ENCODE data around the gene MAOA. TPM values are rescaled to one million over a fixed set of nuclear protein-coding genes. Genes with fewer than 3 reads are reported as not detected.

Gene MAOA
- total RNA-seq, 1 experiment from 2014 or later, result 0.23 TPM

GRCh38 chrX:43703211-43703791, 47.2 kb downstream of the MAOA start:
- H3K9me3 ChIP-seq (ENCODE audit: control insufficient read depth, insufficient read depth, low read depth, low read length), result no peaks in the 10 kb centered on the region
- H3K36me3 ChIP-seq (ENCODE audit: control insufficient read depth, insufficient read depth, low read length), result no peaks in the 10 kb centered on the region
- H3K4me1 ChIP-seq (ENCODE audit: control insufficient read depth, insufficient read depth, low read length), result no peaks in the 10 kb centered on the region
- in situ Hi-C loops (cut with HindIII; ENCODE audit: low pct_unique_long_range_greater_than_20kb, low sequenced_read_pairs), result no loop called here
- DNase-seq (ENCODE audit: low read depth, low spot score) (no peak), ATAC-seq (no peak)
- no peaks in the 10 kb centered on the region for H3K27me3 ChIP-seq (ENCODE audit: control insufficient read depth, insufficient read depth, low read length)
- CTCF ChIA-PET, result no interaction called here
- no peak overlapping the region for H3K27ac ChIP-seq (ENCODE audit: low read length)
- no TSS peak for BruUV-seq (replicated peaks)
- POLR2A ChIA-PET, result no interaction called here
- TF ChIP-seq REST (IDR thresholded peaks at IDR 0.05; ENCODE audit: insufficient read depth in 1 of 2, low read depth in 2 of 2, low read length in 1 of 2) (no peak), SIN3A (IDR thresholded peaks at IDR 0.05; ENCODE audit: borderline replicate concordance, insufficient read depth, low read depth, low read length) (no peak), CTCF (IDR thresholded peaks at IDR 0.05) (no peak), TCF7L2 (IDR thresholded peaks at IDR 0.05; ENCODE audit: low read depth, low read length) (no peak), POLR2AphosphoS5 (IDR thresholded peaks at IDR 0.05; ENCODE audit: low read depth, low read length) (no peak)
- H3K4me3 ChIP-seq (ENCODE audit: low read depth in 2 of 2, low read length in 2 of 2), result no peak overlapping the region
- intact Hi-C loops (cut with micrococcal nuclease; ENCODE audit: unreplicated experiment), result no loop called here

GRCh38 chrX:43706786-43707370, 50.8 kb downstream of the MAOA start:
- Histone ChIP-seq H3K4me3 (ENCODE audit: low read depth in 2 of 2, low read length in 2 of 2) (no peak overlapping the region), H3K27me3 (ENCODE audit: control insufficient read depth, insufficient read depth, low read length) (no peaks in the 10 kb centered on the region), H3K9me3 (ENCODE audit: control insufficient read depth, insufficient read depth, low read depth, low read length) (no peaks in the 10 kb centered on the region), H3K27ac (ENCODE audit: low read length) (no peak overlapping the region), H3K36me3 (ENCODE audit: control insufficient read depth, insufficient read depth, low read length) (no peaks in the 10 kb centered on the region), H3K4me1 (ENCODE audit: control insufficient read depth, insufficient read depth, low read length) (no peaks in the 10 kb centered on the region)
- TF ChIP-seq SIN3A (IDR thresholded peaks at IDR 0.05; ENCODE audit: borderline replicate concordance, insufficient read depth, low read depth, low read length) (no peak), POLR2AphosphoS5 (IDR thresholded peaks at IDR 0.05; ENCODE audit: low read depth, low read length) (no peak), CTCF (IDR thresholded peaks at IDR 0.05) (no peak), TCF7L2 (IDR thresholded peaks at IDR 0.05; ENCODE audit: low read depth, low read length) (no peak), REST (IDR thresholded peaks at IDR 0.05; ENCODE audit: insufficient read depth in 1 of 2, low read depth in 2 of 2, low read length in 1 of 2) (no peak)
- ChIA-PET CTCF (no interaction called here), POLR2A (no interaction called here)
- ATAC-seq, result no peak
- no TSS peak for BruUV-seq (replicated peaks)
- intact Hi-C loops (cut with micrococcal nuclease; ENCODE audit: unreplicated experiment) (no loop called here), in situ Hi-C loops (cut with HindIII; ENCODE audit: low pct_unique_long_range_greater_than_20kb, low sequenced_read_pairs) (no loop called here)
- DNase-seq (ENCODE audit: low read depth, low spot score), result no peak

Measured in Panc1 (cell line).